Peyer's patch (tissue), 4 donors: ENCODE data around the gene BICD1.

Source experiments
- CTCF ChIP-seq, 6 experiments: fragments of 450-650 bp in 4 of 6; fragments of 200-600 bp in 2 of 6; sonication (generic) in 1 of 6; IDR thresholded peaks; one replicate each; pipeline ENCODE4 v1.5.1; 2017 to 2019; ENCODE audit warnings: antibody characterized with exemption in 6 of 6, mild to moderate bottlenecking in 3 of 6, moderate library complexity in 1 of 6
- POLR2A ChIP-seq, 2 donors: fragments of 450-650 bp; IDR thresholded peaks; one replicate each; pipeline ENCODE4 v1.5.1; 2017; ENCODE audit warnings: antibody characterized with exemption in 2 of 2, mild to moderate bottlenecking in 2 of 2, moderate library complexity in 2 of 2

GRCh38 chr12:32076941-32077340 is 29.7 kb upstream of the BICD1 start:
- TF ChIP-seq POLR2A (IDR thresholded peaks at IDR 0.05) (no peak), CTCF (IDR thresholded peaks at IDR 0.05) (no peak)
